HUES48 (cell line): Measurements from ENCODE around the gene CLCA1.

ENCODE experiments used
- H3K27ac ChIP-seq: one replicate; pipeline ENCODE4 v1.7.0; 2013; ENCODE audit warnings: low read depth, low read length, inconsistent platforms
- H3K27me3 ChIP-seq: 2 replicates; pipeline ENCODE4 v1.6.1; 2013; ENCODE audit warnings: mild to moderate bottlenecking, low read length; ENCODE audit not compliant: control insufficient read depth, insufficient read depth
- H3K36me3 ChIP-seq: 2 replicates; pipeline ENCODE4 v1.6.1; 2013; ENCODE audit warnings: low read length; ENCODE audit not compliant: control insufficient read depth, insufficient read depth
- H3K4me1 ChIP-seq: 2 replicates; pipeline ENCODE4 v1.6.1; 2013; ENCODE audit warnings: mild to moderate bottlenecking, low read length; ENCODE audit not compliant: control insufficient read depth, insufficient read depth
- H3K4me3 ChIP-seq: 2 replicates; pipeline ENCODE4 v1.5.1; 2013; ENCODE audit warnings: mild to moderate bottlenecking, low read depth, low read length
- H3K9ac ChIP-seq: 2 replicates; pipeline ENCODE4 v1.6.1; 2013; ENCODE audit warnings: mild to moderate bottlenecking, low read depth, low read length, moderate library complexity
- H3K9me3 ChIP-seq: 2 replicates; pipeline ENCODE4 v1.6.1; 2013; ENCODE audit warnings: low read length; ENCODE audit not compliant: control insufficient read depth, insufficient read depth

The CLCA1 gene

GRCh38 chr1:86503406-86504136, 34.8 kb downstream of the CLCA1 start:
- peak overlapping the region; percentile 77 for H3K9ac ChIP-seq
- peaks cover 43% of the 10 kb centered on the region for H3K4me1 ChIP-seq
- H3K27me3 ChIP-seq, result no peaks in the 10 kb centered on the region
- peak overlapping the region; percentile 64 for H3K4me3 ChIP-seq
- H3K9me3 ChIP-seq, result peaks cover 12% of the 10 kb centered on the region; the same call in 1 of the 2 replicates
- no peaks in the 10 kb centered on the region for H3K36me3 ChIP-seq
- H3K27ac ChIP-seq, result peak overlapping the region; percentile 98

DNA sequence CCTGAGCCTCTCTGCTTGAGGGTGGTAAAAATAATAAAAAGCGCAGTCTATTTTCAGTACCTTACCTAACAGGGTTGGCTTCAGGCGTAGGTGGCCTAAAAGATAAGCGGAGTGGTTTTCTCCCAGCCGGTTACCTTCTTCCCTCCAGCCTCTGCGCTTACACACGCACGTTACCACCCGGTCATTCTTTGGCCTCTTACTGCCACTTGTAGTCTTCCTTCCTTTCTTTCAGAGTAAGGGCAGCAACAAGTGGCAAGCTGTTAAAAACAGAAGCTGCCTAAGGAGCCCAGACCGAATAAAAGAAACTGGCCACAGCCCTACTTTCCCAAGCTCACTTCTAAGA, 35.4 kb downstream of the CLCA1 start:
- no peak overlapping the region for H3K27ac ChIP-seq
- H3K9ac ChIP-seq, result peak overlapping the region; percentile 77; the same call in 1 of the 2 replicates
- H3K4me3 ChIP-seq, result no peak overlapping the region
- H3K27me3 ChIP-seq, result no peaks in the 10 kb centered on the region
- H3K4me1 ChIP-seq, result peaks cover 43% of the 10 kb centered on the region
- peaks cover 12% of the 10 kb centered on the region; the same call in 1 of the 2 replicates for H3K9me3 ChIP-seq
- H3K36me3 ChIP-seq, result no peaks in the 10 kb centered on the region

- no peak overlapping the region for H3K9ac ChIP-seq
- no peaks in the 10 kb centered on the region for H3K36me3 ChIP-seq
- H3K27ac ChIP-seq, result no peak overlapping the region
- H3K4me1 ChIP-seq, result peaks cover 43% of the 10 kb centered on the region
- peaks cover 6% of the 10 kb centered on the region; the same call in 1 of the 2 replicates for H3K9me3 ChIP-seq
- no peaks in the 10 kb centered on the region for H3K27me3 ChIP-seq
- H3K4me3 ChIP-seq, result no peak overlapping the region
Observed at GRCh38 chr1:86504895-86505563, 36.3 kb downstream of the CLCA1 start.

- H3K27me3 ChIP-seq, result no peaks in the 10 kb centered on the region
- peaks cover 43% of the 10 kb centered on the region for H3K4me1 ChIP-seq
- H3K9me3 ChIP-seq, result peaks cover 2% of the 10 kb centered on the region; the same call in 1 of the 2 replicates
- H3K9ac ChIP-seq, result no peak overlapping the region
- no peak overlapping the region for H3K27ac ChIP-seq
- H3K4me3 ChIP-seq, result no peak overlapping the region
- H3K36me3 ChIP-seq, result no peaks in the 10 kb centered on the region
Observed at GRCh38 chr1:86505564-86505902, 36.8 kb downstream of the CLCA1 start.

GRCh38 chr1:86507935-86508582, 39.3 kb downstream of the CLCA1 start:
- no peak overlapping the region for H3K27ac ChIP-seq
- H3K4me1 ChIP-seq, result peaks cover 30% of the 10 kb centered on the region
- H3K36me3 ChIP-seq, result no peaks in the 10 kb centered on the region
- no peak overlapping the region for H3K9ac ChIP-seq
- H3K9me3 ChIP-seq, result no peaks in the 10 kb centered on the region
- H3K4me3 ChIP-seq, result no peak overlapping the region
- no peaks in the 10 kb centered on the region for H3K27me3 ChIP-seq

DNA sequence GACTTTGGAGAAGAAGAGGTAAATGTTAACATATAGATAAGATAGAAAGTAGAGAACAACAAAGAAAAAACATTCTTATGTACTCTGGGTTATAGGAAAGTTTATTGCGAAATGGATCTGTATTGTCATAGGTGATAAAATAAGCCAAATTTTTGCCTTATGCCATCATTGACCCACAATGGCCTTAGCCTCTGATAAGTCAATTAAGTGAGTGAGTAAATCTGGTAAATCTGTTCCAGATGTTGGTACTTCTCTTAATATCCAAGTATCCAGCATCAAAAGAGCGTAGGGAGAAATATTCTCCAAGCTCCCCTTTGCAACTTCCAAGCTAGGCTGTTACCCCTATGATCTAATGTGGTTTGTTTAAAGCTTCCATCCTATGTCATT, 39.8 kb downstream of the CLCA1 start:
- Histone ChIP-seq H3K36me3 (no peaks in the 10 kb centered on the region), H3K27ac (no peak overlapping the region), H3K4me1 (peaks cover 25% of the 10 kb centered on the region), H3K4me3 (no peak overlapping the region), H3K27me3 (no peaks in the 10 kb centered on the region), H3K9ac (no peak overlapping the region), H3K9me3 (no peaks in the 10 kb centered on the region)

DNA sequence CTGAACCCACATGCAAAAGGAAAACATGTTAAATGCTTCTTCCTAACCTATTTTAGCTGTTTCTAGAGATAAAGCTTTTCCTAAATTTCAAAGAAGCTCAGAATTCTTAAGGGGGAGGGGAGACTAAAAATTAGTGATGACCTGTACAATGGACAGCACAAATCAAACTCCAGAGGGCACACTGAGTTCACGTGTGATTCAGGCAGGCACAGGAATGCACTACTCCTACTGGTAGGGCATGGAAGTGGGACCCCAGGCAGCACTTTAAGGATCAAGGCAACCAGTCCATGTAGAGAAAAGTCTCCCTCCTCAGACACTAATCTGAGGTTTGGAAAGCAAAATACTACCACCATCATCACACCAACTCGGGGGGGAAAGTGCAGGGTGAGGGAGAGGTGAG, 46.9 kb downstream of the CLCA1 start:
- H3K4me1 ChIP-seq, result peaks cover 9% of the 10 kb centered on the region; the same call in 1 of the 2 replicates
- no peak overlapping the region for H3K9ac ChIP-seq
- no peak overlapping the region for H3K4me3 ChIP-seq
- no peak overlapping the region for H3K27ac ChIP-seq
- H3K36me3 ChIP-seq, result no peaks in the 10 kb centered on the region
- H3K9me3 ChIP-seq, result no peaks in the 10 kb centered on the region
- H3K27me3 ChIP-seq, result no peaks in the 10 kb centered on the region

GRCh38 chr1:86516335-86516734, 47.6 kb downstream of the CLCA1 start:
- Histone ChIP-seq H3K9ac (no peak overlapping the region), H3K4me1 (peaks cover 9% of the 10 kb centered on the region; the same call in 1 of the 2 replicates), H3K27me3 (no peaks in the 10 kb centered on the region)

GRCh38 chr1:86517336-86517735, 48.6 kb downstream of the CLCA1 start:
- H3K9ac ChIP-seq, result no peak overlapping the region
- H3K36me3 ChIP-seq, result no peaks in the 10 kb centered on the region
- no peaks in the 10 kb centered on the region for H3K9me3 ChIP-seq
- H3K4me3 ChIP-seq, result no peak overlapping the region
- peak overlapping the region; percentile 21 for H3K27ac ChIP-seq
- peaks cover 9% of the 10 kb centered on the region; the same call in 1 of the 2 replicates for H3K4me1 ChIP-seq
- no peaks in the 10 kb centered on the region for H3K27me3 ChIP-seq

More at GRCh38 chr1:86516335-86516734, 47.6 kb downstream of the CLCA1 start:
- Histone ChIP-seq H3K36me3 (no peaks in the 10 kb centered on the region), H3K9me3 (no peaks in the 10 kb centered on the region), H3K4me3 (no peak overlapping the region), H3K27ac (no peak overlapping the region)

GRCh38 chr1:86520789-86521521, 52.2 kb downstream of the CLCA1 start:
- Histone ChIP-seq H3K4me3 (no peak overlapping the region), H3K27me3 (no peaks in the 10 kb centered on the region), H3K9ac (no peak overlapping the region), H3K4me1 (peaks cover 9% of the 10 kb centered on the region; the same call in 1 of the 2 replicates), H3K36me3 (no peaks in the 10 kb centered on the region), H3K27ac (no peak overlapping the region), H3K9me3 (peaks cover 8% of the 10 kb centered on the region; the same call in 1 of the 2 replicates)
